ENCODE results near the gene MRPS33.

DNA sequence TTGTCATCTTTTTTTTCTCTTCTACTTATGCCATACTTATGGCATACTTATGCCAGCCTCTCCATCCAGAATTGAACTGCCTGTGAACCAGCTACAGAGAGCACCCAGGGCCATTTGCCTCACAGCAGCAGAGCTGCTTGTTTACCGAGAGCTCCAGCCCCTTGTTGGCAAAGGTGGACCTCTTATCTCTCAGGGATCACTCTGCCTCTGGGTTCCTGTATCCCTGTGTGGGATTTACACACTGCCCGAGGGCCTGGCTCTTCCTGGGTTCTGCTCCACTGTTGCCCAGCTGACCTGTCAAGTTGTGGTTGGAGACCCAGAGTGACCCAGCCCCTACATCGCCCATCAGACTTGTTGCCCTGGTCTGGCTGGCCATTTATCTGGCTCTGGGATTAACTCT is 22.3 kb downstream of the MRPS33 start:
- TF ChIP-seq, protein P1, sequence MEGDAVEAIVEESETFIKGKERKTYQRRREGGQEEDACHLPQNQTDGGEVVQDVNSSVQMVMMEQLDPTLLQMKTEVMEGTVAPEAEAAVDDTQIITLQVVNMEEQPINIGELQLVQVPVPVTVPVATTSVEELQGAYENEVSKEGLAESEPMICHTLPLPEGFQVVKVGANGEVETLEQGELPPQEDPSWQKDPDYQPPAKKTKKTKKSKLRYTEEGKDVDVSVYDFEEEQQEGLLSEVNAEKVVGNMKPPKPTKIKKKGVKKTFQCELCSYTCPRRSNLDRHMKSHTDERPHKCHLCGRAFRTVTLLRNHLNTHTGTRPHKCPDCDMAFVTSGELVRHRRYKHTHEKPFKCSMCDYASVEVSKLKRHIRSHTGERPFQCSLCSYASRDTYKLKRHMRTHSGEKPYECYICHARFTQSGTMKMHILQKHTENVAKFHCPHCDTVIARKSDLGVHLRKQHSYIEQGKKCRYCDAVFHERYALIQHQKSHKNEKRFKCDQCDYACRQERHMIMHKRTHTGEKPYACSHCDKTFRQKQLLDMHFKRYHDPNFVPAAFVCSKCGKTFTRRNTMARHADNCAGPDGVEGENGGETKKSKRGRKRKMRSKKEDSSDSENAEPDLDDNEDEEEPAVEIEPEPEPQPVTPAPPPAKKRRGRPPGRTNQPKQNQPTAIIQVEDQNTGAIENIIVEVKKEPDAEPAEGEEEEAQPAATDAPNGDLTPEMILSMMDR (IDR thresholded peaks at IDR 0.05; ENCODE audit: low read length), result no peak
- TF ChIP-seq EZH2 (IDR thresholded peaks at IDR 0.05; ENCODE audit: borderline replicate concordance, low read length), result no peak
